ENCODE data around the gene PHLPP1.

GRCh38 chr18:62759704-62760402 lies 44.5 kb downstream of the PHLPP1 start:
- TF ChIP-seq CTCF (IDR thresholded peaks at IDR 0.05; ENCODE audit: low read depth, low read length), result no peak
- TF ChIP-seq POLR2A (IDR thresholded peaks at IDR 0.05; ENCODE audit: extremely low read depth, insufficient read length), result no peak
- TF ChIP-seq MAX (IDR thresholded peaks at IDR 0.05; ENCODE audit: low read depth, low read length), result no peak

Measured in NB4 (cell line).